ENCODE results near the gene YEATS4.

Gene YEATS4

GRCh38 chr12:69331909-69332684 lies 27.4 kb upstream of the YEATS4 start:
- TF ChIP-seq USF1 (IDR thresholded peaks at IDR 0.05) (no peak), NFIC (IDR thresholded peaks at IDR 0.05) (no peak), CEBPB (IDR thresholded peaks at IDR 0.05) (no peak), MAX (IDR thresholded peaks at IDR 0.05) (no peak)

- TF ChIP-seq TEAD4 (IDR thresholded peaks at IDR 0.05) (no peak), CEBPB (IDR thresholded peaks at IDR 0.05) (no peak), MAX (IDR thresholded peaks at IDR 0.05) (no peak), NFIC (IDR thresholded peaks at IDR 0.05) (no peak), TCF12 (IDR thresholded peaks at IDR 0.05; ENCODE audit: low read depth) (no peak), CREB1 (IDR thresholded peaks at IDR 0.05; ENCODE audit: low read depth) (no peak), FOXM1 (IDR thresholded peaks at IDR 0.05; ENCODE audit: borderline replicate concordance, low read depth) (no peak), USF1 (IDR thresholded peaks at IDR 0.05) (no peak), RAD21 (IDR thresholded peaks at IDR 0.05; ENCODE audit: low read depth) (no peak), ZBTB7A (IDR thresholded peaks at IDR 0.05; ENCODE audit: low read depth) (no peak), YY1 (IDR thresholded peaks at IDR 0.05; ENCODE audit: low read depth) (no peak), REST (IDR thresholded peaks at IDR 0.05; ENCODE audit: low read depth) (no peak), EP300 (IDR thresholded peaks at IDR 0.05; ENCODE audit: borderline replicate concordance) (no peak), TAF1 (IDR thresholded peaks at IDR 0.05; ENCODE audit: low read depth) (no peak), EGR1 (IDR thresholded peaks at IDR 0.05) (no peak)
These were observed 26.7 kb upstream of the YEATS4 start for GRCh38 chr12:69332815-69333358.

- no peak for TF ChIP-seq TEAD4 (IDR thresholded peaks at IDR 0.05)
- no peak for TF ChIP-seq CEBPB (IDR thresholded peaks at IDR 0.05)
- TF ChIP-seq NFIC (IDR thresholded peaks at IDR 0.05), result no peak
- TF ChIP-seq TAF1 (IDR thresholded peaks at IDR 0.05; ENCODE audit: low read depth), result no peak
- no peak for TF ChIP-seq USF1 (IDR thresholded peaks at IDR 0.05)
- TF ChIP-seq REST (IDR thresholded peaks at IDR 0.05; ENCODE audit: low read depth), result no peak
- TF ChIP-seq YY1 (IDR thresholded peaks at IDR 0.05; ENCODE audit: low read depth), result no peak
- no peak for TF ChIP-seq MAX (IDR thresholded peaks at IDR 0.05)
- no peak for TF ChIP-seq EGR1 (IDR thresholded peaks at IDR 0.05)
- TF ChIP-seq CREB1 (IDR thresholded peaks at IDR 0.05; ENCODE audit: low read depth), result no peak
- no peak for TF ChIP-seq ZBTB7A (IDR thresholded peaks at IDR 0.05; ENCODE audit: low read depth)
- TF ChIP-seq FOXM1 (IDR thresholded peaks at IDR 0.05; ENCODE audit: borderline replicate concordance, low read depth), result no peak
- TF ChIP-seq TCF12 (IDR thresholded peaks at IDR 0.05; ENCODE audit: low read depth), result no peak
- no peak for TF ChIP-seq RAD21 (IDR thresholded peaks at IDR 0.05; ENCODE audit: low read depth)
- TF ChIP-seq EP300 (IDR thresholded peaks at IDR 0.05; ENCODE audit: borderline replicate concordance), result no peak
These were observed 25.4 kb upstream of the YEATS4 start for GRCh38 chr12:69334158-69334557.

- TF ChIP-seq RAD21 (IDR thresholded peaks at IDR 0.05; ENCODE audit: low read depth), result no peak
- no peak for TF ChIP-seq TAF1 (IDR thresholded peaks at IDR 0.05; ENCODE audit: low read depth)
- no peak for TF ChIP-seq USF1 (IDR thresholded peaks at IDR 0.05)
- no peak for TF ChIP-seq EGR1 (IDR thresholded peaks at IDR 0.05)
- TF ChIP-seq EP300 (IDR thresholded peaks at IDR 0.05; ENCODE audit: borderline replicate concordance), result no peak
- no peak for TF ChIP-seq REST (IDR thresholded peaks at IDR 0.05; ENCODE audit: low read depth)
- TF ChIP-seq MAX (IDR thresholded peaks at IDR 0.05), result no peak
- no peak for TF ChIP-seq TEAD4 (IDR thresholded peaks at IDR 0.05)
- no peak for TF ChIP-seq NFIC (IDR thresholded peaks at IDR 0.05)
- TF ChIP-seq FOXM1 (IDR thresholded peaks at IDR 0.05; ENCODE audit: borderline replicate concordance, low read depth), result no peak
- TF ChIP-seq TCF12 (IDR thresholded peaks at IDR 0.05; ENCODE audit: low read depth), result no peak
- no peak for TF ChIP-seq YY1 (IDR thresholded peaks at IDR 0.05; ENCODE audit: low read depth)
- TF ChIP-seq CREB1 (IDR thresholded peaks at IDR 0.05; ENCODE audit: low read depth), result no peak
- no peak for TF ChIP-seq ZBTB7A (IDR thresholded peaks at IDR 0.05; ENCODE audit: low read depth)
- TF ChIP-seq CEBPB (IDR thresholded peaks at IDR 0.05), result no peak
These were observed 22.0 kb upstream of the YEATS4 start for GRCh38 chr12:69337311-69338090.

Data from Ishikawa (cell line).